ENCODE measurements around the gene SVEP1. TPM values are rescaled to one million over a fixed set of nuclear protein-coding genes. Genes with fewer than 3 reads are reported as not detected.
A peak's percentile ranks its signal among the peaks of the same experiment; 100 is the strongest.

The SVEP1 gene
- total and polyA plus RNA-seq, 2 of the 13 experiments (the other 11 are each of a cell fraction or from before 2014, with no cell fraction given) = not detected

- in situ Hi-C loops (cut with HindIII; ENCODE audit: extremely low pct_ligation_motif_present, low pct_unique_long_range_greater_than_20kb) (no loop called here), intact Hi-C loops (cut with micrococcal nuclease; ENCODE audit: unreplicated experiment) (no loop called here)
- H3K36me3 ChIP-seq (replicated peaks in 1 of 2; ENCODE audit: control insufficient read depth in 1 of 2, insufficient read depth in 2 of 2, low read length in 2 of 2) = no peaks in the 10 kb centered on the region
- BruUV-seq (replicated peaks) = no TSS peak
- no peak overlapping the region for H3K4me3 ChIP-seq (replicated peaks in 1 of 3; ENCODE audit: insufficient read depth in 1 of 3, low read depth in 2 of 3, low read length in 3 of 3)
- ChIA-PET POLR2A (no interaction called here), CTCF (ENCODE audit: low intra/inter-chr PET ratio, low total read pairs) (no interaction called here)
- H3K4me2 ChIP-seq (ENCODE audit: low read depth, low read length) = no peak overlapping the region
- H3K4me1 ChIP-seq (ENCODE audit: insufficient read depth, low read length) = no peaks in the 10 kb centered on the region
- H3K27me3 ChIP-seq (ENCODE audit: control insufficient read depth in 1 of 2, insufficient read depth in 2 of 2, low read length in 2 of 2) = no peaks in the 10 kb centered on the region
- no peaks in the 10 kb centered on the region for H3K9me3 ChIP-seq (ENCODE audit: low read length)
- FAIRE-seq = no peak
- H4K20me1 ChIP-seq (ENCODE audit: insufficient read depth, low read length) = no peaks in the 10 kb centered on the region
- no peak overlapping the region for H3K9ac ChIP-seq (ENCODE audit: insufficient read depth, low read depth, low read length)
- no peak overlapping the region for H2AFZ ChIP-seq (ENCODE audit: low read length)
- H3K79me2 ChIP-seq (ENCODE audit: insufficient read depth, low read length) = no peaks in the 10 kb centered on the region
- no peak overlapping the region for H3K27ac ChIP-seq (ENCODE audit: extremely low read length, insufficient read depth, low read length)
- TF ChIP-seq SNAPC5 (CRISPR knock-in tag; IDR thresholded peaks at IDR 0.05; ENCODE audit: borderline replicate concordance) (no peak), ONECUT2 (CRISPR knock-in tag; IDR thresholded peaks at IDR 0.05) (no peak), MTF1 (CRISPR knock-in tag; IDR thresholded peaks at IDR 0.05) (no peak), CEBPB (IDR thresholded peaks at IDR 0.05; ENCODE audit: borderline replicate concordance, low read depth, low read length) (no peak), ATM (IDR thresholded peaks at IDR 0.05; ENCODE audit: borderline replicate concordance) (no peak), ZNF605 (CRISPR knock-in tag; IDR thresholded peaks at IDR 0.05) (no peak), PCBP2 (optimal IDR thresholded peaks at IDR 0.05; ENCODE audit: low read depth, low read length, poor library complexity, severe bottlenecking) (no peak), NCOA5 (CRISPR knock-in tag; IDR thresholded peaks at IDR 0.05) (no peak)
- ATAC-seq = no peak
- no peak for DNase-seq (ENCODE audit: low spot score)
These were observed 50.9 kb downstream of the SVEP1 start for GRCh38 chr9:110528645-110529044.

- ChIA-PET POLR2A (no interaction called here), CTCF (ENCODE audit: low intra/inter-chr PET ratio, low total read pairs) (no interaction called here)
- Histone ChIP-seq H3K4me3 (replicated peaks in 1 of 3; ENCODE audit: insufficient read depth in 1 of 3, low read depth in 2 of 3, low read length in 3 of 3) (no peak overlapping the region), H4K20me1 (ENCODE audit: insufficient read depth, low read length) (no peaks in the 10 kb centered on the region), H3K27ac (ENCODE audit: extremely low read length, insufficient read depth, low read length) (no peak overlapping the region), H3K9ac (ENCODE audit: insufficient read depth, low read depth, low read length) (no peak overlapping the region), H3K36me3 (replicated peaks in 1 of 2; ENCODE audit: control insufficient read depth in 1 of 2, insufficient read depth in 2 of 2, low read length in 2 of 2) (no peaks in the 10 kb centered on the region), H3K9me3 (ENCODE audit: low read length) (no peaks in the 10 kb centered on the region), H3K4me2 (ENCODE audit: low read depth, low read length) (no peak overlapping the region), H3K4me1 (ENCODE audit: insufficient read depth, low read length) (no peaks in the 10 kb centered on the region), H3K79me2 (ENCODE audit: insufficient read depth, low read length) (no peaks in the 10 kb centered on the region), H2AFZ (ENCODE audit: low read length) (no peak overlapping the region), H3K27me3 (ENCODE audit: control insufficient read depth in 1 of 2, insufficient read depth in 2 of 2, low read length in 2 of 2) (no peaks in the 10 kb centered on the region)
- intact Hi-C loops (cut with micrococcal nuclease; ENCODE audit: unreplicated experiment) (no loop called here), in situ Hi-C loops (cut with HindIII; ENCODE audit: extremely low pct_ligation_motif_present, low pct_unique_long_range_greater_than_20kb) (no loop called here)
- 0% methylated on average over 1 of the region's 1 CpG for WGBS (ENCODE audit: low lambda C conversion rate)
- ATAC-seq = no peak
- FAIRE-seq = no peak
- DNase-seq (ENCODE audit: low spot score) = no peak
- BruUV-seq (replicated peaks) = no TSS peak
- TF ChIP-seq JDP2 (CRISPR knock-in tag; IDR thresholded peaks at IDR 0.05; ENCODE audit: borderline replicate concordance) (no peak), CREB1 (IDR thresholded peaks at IDR 0.05) (peak; percentile 76), CREB1 (CRISPR knock-in tag; IDR thresholded peaks at IDR 0.05) (no peak), SMARCE1 (IDR thresholded peaks at IDR 0.05; ENCODE audit: borderline replicate concordance) (no peak), ATAD3A (CRISPR knock-in tag; IDR thresholded peaks at IDR 0.05) (no peak), MTA3 (CRISPR knock-in tag; IDR thresholded peaks at IDR 0.05) (no peak), MBNL3 (CRISPR knock-in tag; conservative IDR thresholded peaks at IDR 0.05) (no peak), ZNF550 (CRISPR knock-in tag; IDR thresholded peaks at IDR 0.05; ENCODE audit: borderline replicate concordance) (no peak), ZNF784 (CRISPR knock-in tag; IDR thresholded peaks at IDR 0.05; ENCODE audit: borderline replicate concordance) (no peak), TOE1 (CRISPR knock-in tag; IDR thresholded peaks at IDR 0.05) (no peak), ATF7 (IDR thresholded peaks at IDR 0.05) (peak; percentile 35; the same call in 1 of the 2 replicates), ATF7 (CRISPR knock-in tag; IDR thresholded peaks at IDR 0.05) (no peak)
These were observed 53.1 kb downstream of the SVEP1 start for GRCh38 chr9:110526426-110526825.

Measured in HepG2 (cell line).